Brain microvascular endothelial cell (primary cell): ENCODE measurements around the gene BTRC.
"Not testable (repeated sequence)": the region's sequence is repeated elsewhere in the genome, so short reads cannot be mapped to it uniquely, and the experiment has no call there.

Source experiments
- DNase-seq: peaks from one replicate; pipeline ENCODE4 v3.0.0-alpha.2; 2020
- H3K27ac ChIP-seq: fragments of 250-450 bp; sonication (Bioruptor Pico); 2 replicates; pipeline ENCODE4 v1.5.1; 2020; ENCODE audit warnings: mild to moderate bottlenecking, moderate library complexity
- H3K27me3 ChIP-seq: fragments of 250-450 bp; sonication (Bioruptor Pico); replicated peaks from 2 replicates; pipeline ENCODE4 v1.5.1; 2020; ENCODE audit warnings: mild to moderate bottlenecking
- H3K36me3 ChIP-seq: fragments of 250-450 bp; sonication (Bioruptor Pico); replicated peaks from 2 replicates; pipeline ENCODE4 v1.5.1; 2020; ENCODE audit warnings: mild to moderate bottlenecking
- H3K4me3 ChIP-seq: 2 replicates; pipeline ENCODE4 v1.5.1; 2011; ENCODE audit warnings: low read depth, mild to moderate bottlenecking, control low read depth, low read length, moderate library complexity
- in situ Hi-C: cut with HindIII; loops from 2 replicates; pipeline ENCODE4 v1.10.0; 2017; ENCODE audit warnings: low sequenced_read_pairs, low pct_ligation_motif_present
- TF ChIP-seq, protein P1 (sequence below): IDR thresholded peaks from 2 replicates; pipeline ENCODE4 v1.5.1; 2011; ENCODE audit warnings: low read depth, mild to moderate bottlenecking, moderate library complexity, low read length, control low read depth, inconsistent platforms; ENCODE audit errors: missing control alignments

The BTRC gene

DNA sequence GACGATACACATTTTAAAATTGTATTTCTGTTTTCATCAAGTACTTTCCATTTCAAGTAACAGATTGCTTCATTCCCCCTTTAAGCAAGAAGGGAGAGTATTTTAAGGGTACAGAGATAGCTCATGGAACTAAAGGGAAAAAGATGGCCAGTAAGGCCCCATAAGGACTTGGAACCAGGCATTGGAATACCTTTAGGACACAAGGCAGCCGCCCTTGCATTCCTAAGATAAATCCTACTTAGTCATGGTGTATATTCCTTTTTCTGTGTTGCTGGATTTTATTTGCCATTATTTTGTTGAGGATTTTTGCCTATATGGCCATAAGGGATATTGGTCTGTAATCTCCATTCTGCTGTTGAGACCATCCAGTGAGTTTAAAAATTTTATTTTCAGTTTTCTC, 49.2 kb downstream of the BTRC start:
- Histone ChIP-seq H3K4me3 (no peak overlapping the region), H3K27me3 (no peaks in the 10 kb centered on the region), H3K36me3 (no peaks in the 10 kb centered on the region), H3K27ac (no peak overlapping the region)
- TF ChIP-seq, protein P1, sequence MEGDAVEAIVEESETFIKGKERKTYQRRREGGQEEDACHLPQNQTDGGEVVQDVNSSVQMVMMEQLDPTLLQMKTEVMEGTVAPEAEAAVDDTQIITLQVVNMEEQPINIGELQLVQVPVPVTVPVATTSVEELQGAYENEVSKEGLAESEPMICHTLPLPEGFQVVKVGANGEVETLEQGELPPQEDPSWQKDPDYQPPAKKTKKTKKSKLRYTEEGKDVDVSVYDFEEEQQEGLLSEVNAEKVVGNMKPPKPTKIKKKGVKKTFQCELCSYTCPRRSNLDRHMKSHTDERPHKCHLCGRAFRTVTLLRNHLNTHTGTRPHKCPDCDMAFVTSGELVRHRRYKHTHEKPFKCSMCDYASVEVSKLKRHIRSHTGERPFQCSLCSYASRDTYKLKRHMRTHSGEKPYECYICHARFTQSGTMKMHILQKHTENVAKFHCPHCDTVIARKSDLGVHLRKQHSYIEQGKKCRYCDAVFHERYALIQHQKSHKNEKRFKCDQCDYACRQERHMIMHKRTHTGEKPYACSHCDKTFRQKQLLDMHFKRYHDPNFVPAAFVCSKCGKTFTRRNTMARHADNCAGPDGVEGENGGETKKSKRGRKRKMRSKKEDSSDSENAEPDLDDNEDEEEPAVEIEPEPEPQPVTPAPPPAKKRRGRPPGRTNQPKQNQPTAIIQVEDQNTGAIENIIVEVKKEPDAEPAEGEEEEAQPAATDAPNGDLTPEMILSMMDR: no peak
- DNase-seq: no peak
- in situ Hi-C loops: no loop called here

DNA sequence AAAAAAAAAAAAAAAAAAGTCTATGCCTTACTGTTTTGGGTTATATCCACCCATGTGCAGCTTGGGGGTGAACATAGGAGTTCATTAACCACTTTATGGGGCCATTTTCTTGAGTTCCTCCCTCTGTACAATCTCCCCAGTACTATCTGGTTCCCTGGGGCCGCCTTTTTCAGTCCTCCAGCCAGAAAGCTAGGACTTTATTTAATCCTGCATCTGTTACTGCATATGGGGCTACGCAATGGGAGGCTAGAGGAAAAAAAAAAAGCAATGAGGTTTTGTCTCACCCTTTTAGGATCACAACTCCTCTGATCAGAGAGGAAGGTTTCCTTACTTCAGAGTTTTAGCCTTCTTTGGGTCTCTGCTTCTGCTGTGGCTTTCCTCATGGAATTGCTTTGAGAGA, 51.0 kb downstream of the BTRC start:
- H3K36me3 ChIP-seq: no peaks in the 10 kb centered on the region
- TF ChIP-seq, protein P1: no peak
- no peak for DNase-seq
- no peak overlapping the region for H3K27ac ChIP-seq
- in situ Hi-C loops: no loop called here
- H3K4me3 ChIP-seq: no peak overlapping the region
- H3K27me3 ChIP-seq: no peaks in the 10 kb centered on the region

DNA sequence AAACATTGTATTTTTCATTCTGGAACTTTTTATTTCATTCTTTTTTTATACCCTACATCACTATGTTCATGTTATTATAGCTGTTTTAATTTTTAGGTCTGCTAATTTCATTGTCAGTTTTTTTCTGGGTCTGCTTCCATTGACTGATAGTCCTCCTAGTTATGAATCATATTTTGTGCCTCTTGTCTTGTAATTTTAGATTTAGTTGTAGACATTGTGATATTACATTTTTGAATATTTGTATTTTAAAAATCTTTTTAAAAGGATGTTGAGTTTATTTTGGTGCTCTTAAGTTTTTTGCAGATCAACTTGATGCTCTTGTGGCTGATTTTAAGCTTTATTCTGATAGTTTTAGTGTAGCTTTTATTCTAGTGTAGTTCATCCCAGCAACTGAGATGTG, 57.6 kb downstream of the BTRC start:
- no peak overlapping the region for H3K27ac ChIP-seq
- in situ Hi-C loops: no loop called here
- TF ChIP-seq, protein P1: no peak
- H3K4me3 ChIP-seq: no peak overlapping the region
- no peaks in the 10 kb centered on the region for H3K36me3 ChIP-seq
- DNase-seq: no peak
- H3K27me3 ChIP-seq: no peaks in the 10 kb centered on the region

DNA sequence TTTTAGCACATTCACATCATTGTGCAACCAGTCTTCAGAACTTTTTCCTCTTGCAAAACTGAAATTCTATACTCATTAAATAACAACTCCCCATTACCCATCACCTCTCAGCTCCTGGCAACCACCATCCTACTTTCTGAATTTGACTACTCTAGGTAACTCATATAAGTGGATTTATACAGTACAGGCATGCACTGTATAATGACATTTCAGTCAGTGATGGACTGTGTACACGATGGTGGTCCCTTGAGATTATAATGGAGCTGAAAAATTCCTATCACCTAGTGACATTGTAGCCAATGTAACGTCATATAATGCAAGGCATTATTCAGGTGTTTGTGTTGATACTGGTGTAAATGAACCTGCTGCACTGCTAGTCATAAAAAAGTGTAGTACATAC, 60.1 kb downstream of the BTRC start:
- Histone ChIP-seq H3K27me3 (no peaks in the 10 kb centered on the region), H3K4me3 (no peak overlapping the region), H3K27ac (no peak overlapping the region), H3K36me3 (no peaks in the 10 kb centered on the region)
- in situ Hi-C loops: no loop called here
- DNase-seq: no peak
- TF ChIP-seq, protein P1: no peak

DNA sequence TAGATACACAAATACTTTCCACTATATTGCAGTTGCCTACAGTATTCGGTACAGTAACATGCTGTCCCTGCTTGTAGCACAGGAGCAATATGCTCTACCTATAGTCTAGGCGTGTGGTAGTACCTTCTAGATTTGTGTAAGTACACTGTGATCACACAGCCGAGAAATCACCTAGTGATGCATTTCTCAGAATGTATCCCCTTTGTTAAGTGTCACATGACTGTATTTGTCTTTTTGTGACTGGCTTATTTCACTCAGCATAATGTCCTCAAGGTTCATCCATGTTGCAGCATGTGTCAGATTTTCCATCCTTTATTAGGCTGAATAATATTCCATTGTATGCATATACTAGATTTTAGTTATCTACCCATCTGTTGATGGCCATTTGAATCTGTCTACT, 61.9 kb downstream of the BTRC start:
- in situ Hi-C loops: no loop called here
- TF ChIP-seq, protein P1: no peak
- Histone ChIP-seq H3K27ac (no peak overlapping the region), H3K27me3 (no peaks in the 10 kb centered on the region), H3K4me3 (no peak overlapping the region), H3K36me3 (no peaks in the 10 kb centered on the region)
- DNase-seq: no peak

DNA sequence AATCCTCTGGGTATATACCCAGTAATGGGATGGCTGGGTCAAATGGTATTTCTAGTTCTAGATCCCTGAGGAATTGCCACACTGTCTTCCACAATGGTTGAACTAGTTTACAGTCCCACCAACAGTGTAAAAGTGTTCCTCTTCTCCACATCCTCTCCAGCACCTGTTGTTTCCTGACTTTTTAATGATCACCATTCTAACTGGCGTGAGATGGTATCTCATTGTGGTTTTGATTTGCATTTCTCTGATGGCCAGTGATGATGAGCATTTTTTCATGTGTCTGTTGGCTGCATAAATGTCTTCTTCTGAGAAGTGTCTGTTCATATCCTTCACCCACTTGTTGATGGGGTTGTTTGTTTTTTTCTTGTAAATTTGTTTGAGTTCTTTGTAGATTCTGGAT, 68.0 kb downstream of the BTRC start:
- DNase-seq, H3K36me3 ChIP-seq, in situ Hi-C loops, H3K27ac ChIP-seq, H3K4me3 ChIP-seq, H3K27me3 ChIP-seq: not testable (repeated sequence)
